Left ventricle myocardium inferior (tissue), 1 donor: ENCODE results near the gene KRT79. TPM values are rescaled to one million over a fixed set of nuclear protein-coding genes. Genes with fewer than 3 reads are reported as not detected.
A peak's percentile ranks its signal among the peaks of the same experiment; 100 is the strongest.

Source experiments
- DNase-seq: peaks from one replicate; pipeline ENCODE4 v3.0.0-alpha.2; 2020
- H3K27ac ChIP-seq: fragments of 200-600 bp; replicated peaks from 2 replicates; pipeline ENCODE4 v1.8.0; 2021
- H3K27me3 ChIP-seq: fragments of 200-600 bp; 2 replicates; pipeline ENCODE4 v1.8.0; 2021; ENCODE audit warnings: low read depth
- H3K36me3 ChIP-seq: fragments of 200-600 bp; 2 replicates; pipeline ENCODE4 v1.8.0; 2021
- H3K4me1 ChIP-seq: fragments of 200-600 bp; 2 replicates; pipeline ENCODE4 v1.8.0; 2021
- H3K4me3 ChIP-seq: fragments of 200-600 bp; 2 replicates; pipeline ENCODE4 v1.8.0; 2021; ENCODE audit warnings: mild to moderate bottlenecking, moderate library complexity
- H3K9me3 ChIP-seq: fragments of 200-600 bp; replicated peaks from 2 replicates; pipeline ENCODE4 v1.8.0; 2021
- intact Hi-C: fragments of 100-400 bp; cut with micrococcal nuclease; formaldehyde crosslinking; loops from one replicate; pipeline ENCODE4 v1.11.0; 2022
- total RNA-seq: library from RNA; stranded (reverse); fragmentation: NEBNext Ultra II Directional; extraction: Animal tissue kit (Norgen Biotek cat#: 25700); gene quantifications from one replicate; pipeline ENCODE4 v1.2.1, GENCODE V29; 2021
- TF ChIP-seq, protein P1 (sequence below): fragments of 200-600 bp; IDR thresholded peaks from 2 replicates; pipeline ENCODE4 v1.8.0; 2021; ENCODE audit warnings: antibody characterized with exemption, mild to moderate bottlenecking, borderline replicate concordance
- donor health status: DM: no; HTN: yes; CAD: no; lungs with severe emphysema.

The KRT79 gene
- total RNA-seq, 1 donor from 2014 or later, result not detected

DNA sequence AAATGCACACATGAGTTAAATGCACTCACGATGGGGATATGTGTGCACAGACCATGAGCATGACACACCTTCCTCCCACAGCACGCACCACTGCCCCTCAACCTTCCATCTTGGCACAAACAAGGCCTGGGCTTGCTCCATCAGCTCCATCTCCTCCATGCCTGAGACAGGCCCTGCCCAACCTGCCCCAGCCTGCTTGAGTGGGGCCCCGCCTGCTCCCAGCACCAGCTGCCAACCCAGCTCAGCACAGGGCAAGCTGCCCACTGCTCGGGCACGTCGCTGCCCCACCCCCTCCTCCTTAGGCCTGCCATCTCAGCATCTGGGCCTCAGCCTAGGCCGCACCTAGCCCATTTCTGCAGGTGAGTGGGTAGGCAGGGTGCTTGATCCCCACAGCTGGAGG is 42.3 kb upstream of the KRT79 start:
- Histone ChIP-seq H3K9me3 (no peaks in the 10 kb centered on the region), H3K27me3 (peaks cover 7% of the 10 kb centered on the region), H3K4me1 (peaks cover 45% of the 10 kb centered on the region), H3K4me3 (no peak overlapping the region), H3K27ac (no peak overlapping the region), H3K36me3 (no peaks in the 10 kb centered on the region)
- intact Hi-C loops, result no loop called here
- DNase-seq, result peak; percentile 42
- TF ChIP-seq, protein P1, sequence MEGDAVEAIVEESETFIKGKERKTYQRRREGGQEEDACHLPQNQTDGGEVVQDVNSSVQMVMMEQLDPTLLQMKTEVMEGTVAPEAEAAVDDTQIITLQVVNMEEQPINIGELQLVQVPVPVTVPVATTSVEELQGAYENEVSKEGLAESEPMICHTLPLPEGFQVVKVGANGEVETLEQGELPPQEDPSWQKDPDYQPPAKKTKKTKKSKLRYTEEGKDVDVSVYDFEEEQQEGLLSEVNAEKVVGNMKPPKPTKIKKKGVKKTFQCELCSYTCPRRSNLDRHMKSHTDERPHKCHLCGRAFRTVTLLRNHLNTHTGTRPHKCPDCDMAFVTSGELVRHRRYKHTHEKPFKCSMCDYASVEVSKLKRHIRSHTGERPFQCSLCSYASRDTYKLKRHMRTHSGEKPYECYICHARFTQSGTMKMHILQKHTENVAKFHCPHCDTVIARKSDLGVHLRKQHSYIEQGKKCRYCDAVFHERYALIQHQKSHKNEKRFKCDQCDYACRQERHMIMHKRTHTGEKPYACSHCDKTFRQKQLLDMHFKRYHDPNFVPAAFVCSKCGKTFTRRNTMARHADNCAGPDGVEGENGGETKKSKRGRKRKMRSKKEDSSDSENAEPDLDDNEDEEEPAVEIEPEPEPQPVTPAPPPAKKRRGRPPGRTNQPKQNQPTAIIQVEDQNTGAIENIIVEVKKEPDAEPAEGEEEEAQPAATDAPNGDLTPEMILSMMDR, result no peak

DNA sequence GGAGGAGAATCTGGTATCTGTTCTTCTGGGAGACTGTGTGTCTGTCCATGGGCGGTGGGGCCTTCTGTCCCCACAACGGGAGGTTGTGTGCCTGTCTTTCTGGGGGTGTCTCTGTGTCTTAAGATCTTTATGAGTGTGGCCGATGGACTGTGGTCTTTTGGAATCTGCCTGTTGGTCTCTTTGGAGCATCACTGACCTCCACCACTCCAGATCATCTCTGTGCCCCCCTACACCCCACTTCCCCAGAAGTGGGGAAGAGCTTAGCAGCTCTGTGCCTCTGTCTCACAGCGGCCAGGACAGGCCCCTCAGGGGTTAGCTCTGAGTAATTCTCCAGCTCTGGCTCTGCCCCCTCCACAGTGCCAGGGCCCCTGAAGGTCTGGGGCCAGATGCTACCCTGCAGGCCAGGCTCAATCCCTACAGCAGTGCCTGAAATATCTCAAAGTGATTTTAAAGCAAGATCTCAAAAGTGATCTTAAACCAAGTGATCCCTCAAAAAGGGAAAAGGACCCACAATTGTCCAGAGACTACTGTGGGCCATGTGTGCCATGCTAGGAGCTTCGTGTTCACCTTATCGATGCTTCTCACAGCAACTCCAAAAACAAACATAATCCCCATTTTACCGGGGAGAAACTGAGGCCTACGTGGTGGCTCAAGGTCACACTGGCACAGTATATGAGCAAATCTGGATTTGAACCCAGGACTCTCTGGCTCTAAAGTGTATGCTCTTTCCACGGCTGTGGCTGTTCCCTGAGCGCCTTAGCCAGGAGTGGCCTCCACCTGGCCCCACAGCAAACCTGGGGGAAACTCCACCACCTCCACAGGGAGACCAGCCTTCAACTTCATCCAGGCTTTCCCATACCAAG is 40.7 kb upstream of the KRT79 start:
- TF ChIP-seq, protein P1, result no peak
- H3K27me3 ChIP-seq, result no peaks in the 10 kb centered on the region
- peak overlapping the region; percentile 69 for H3K4me3 ChIP-seq
- intact Hi-C loops, result loop anchor here (5.0 kb wide), 1 partner anchor 503 kb away; no protein-coding TSS in a partner anchor
- H3K27ac ChIP-seq, result peak overlapping the region; percentile 80
- H3K36me3 ChIP-seq, result no peaks in the 10 kb centered on the region
- H3K4me1 ChIP-seq, result peaks cover 52% of the 10 kb centered on the region
- no peak for DNase-seq
- H3K9me3 ChIP-seq, result no peaks in the 10 kb centered on the region

DNA sequence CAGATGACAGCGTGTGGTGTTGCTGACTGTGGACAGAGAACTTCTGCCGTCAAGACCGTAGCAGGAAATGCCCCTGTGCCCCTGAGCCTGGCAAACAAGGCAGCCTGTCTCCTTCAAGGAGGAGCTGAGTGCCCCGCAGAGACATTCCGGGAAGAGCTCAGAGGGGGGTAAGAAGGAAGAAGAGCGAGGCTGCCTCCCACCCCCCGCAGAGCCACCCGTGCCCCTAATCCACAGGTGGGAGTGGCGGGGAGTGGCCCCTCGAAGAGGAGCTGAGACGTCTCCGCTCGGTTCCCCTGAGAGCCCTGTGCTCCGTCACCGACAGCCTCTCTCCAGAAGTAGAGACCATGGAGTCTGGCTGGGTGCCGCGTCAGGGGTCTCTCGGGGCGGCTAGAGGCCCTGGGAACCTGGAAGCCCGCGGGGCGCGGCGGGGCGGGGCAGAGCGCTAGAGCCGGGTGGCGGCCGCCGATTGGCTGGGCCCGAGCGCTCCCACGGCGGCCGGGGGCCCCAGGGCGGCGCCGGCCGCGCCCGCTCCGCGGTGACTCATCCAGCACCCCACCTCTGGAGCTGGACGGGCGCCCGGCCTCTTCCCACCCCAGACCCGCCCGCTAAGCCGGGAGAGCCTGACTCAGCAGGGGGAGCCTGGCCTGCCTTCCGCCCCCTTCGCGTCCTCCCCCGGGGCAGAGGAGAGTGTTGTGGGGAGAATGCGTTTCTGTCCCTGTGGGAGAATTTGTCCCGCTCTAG is 39.9 kb upstream of the KRT79 start:
- Histone ChIP-seq H3K4me1 (peaks cover 44% of the 10 kb centered on the region), H3K4me3 (peak overlapping the region; percentile 69)
- intact Hi-C loops, result loop anchor here (5.0 kb wide), 1 partner anchor 502 kb away; no protein-coding TSS in a partner anchor

DNA sequence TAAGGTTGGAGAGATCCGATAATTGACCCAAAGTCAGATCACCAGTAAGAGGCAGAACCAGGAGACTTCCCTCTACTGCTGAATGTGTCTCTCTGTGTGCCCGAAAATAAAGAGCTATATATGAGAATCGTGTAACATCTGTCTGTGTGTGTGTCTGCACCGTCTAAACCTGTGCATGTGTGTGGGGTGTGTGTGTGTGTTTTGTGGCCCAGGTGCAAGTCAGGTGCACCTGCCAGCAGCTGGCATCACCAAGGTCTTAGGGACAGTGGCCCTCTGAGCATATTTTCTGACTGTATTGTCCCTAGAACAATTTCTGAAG is 39.4 kb upstream of the KRT79 start:
- H3K27ac ChIP-seq, result peak overlapping the region; percentile 80
- no peaks in the 10 kb centered on the region for H3K27me3 ChIP-seq
- H3K4me3 ChIP-seq, result peak overlapping the region; percentile 69
- intact Hi-C loops, result loop anchor here (5.0 kb wide), 1 partner anchor 501 kb away; no protein-coding TSS in a partner anchor
- no peaks in the 10 kb centered on the region for H3K36me3 ChIP-seq
- H3K4me1 ChIP-seq, result peaks cover 40% of the 10 kb centered on the region
- no peaks in the 10 kb centered on the region for H3K9me3 ChIP-seq
- TF ChIP-seq, protein P1, result no peak
- DNase-seq, result no peak

More for the DNA sequence above, 39.9 kb upstream of the KRT79 start:
- no peaks in the 10 kb centered on the region for H3K27me3 ChIP-seq
- TF ChIP-seq, protein P1, result no peak
- H3K27ac ChIP-seq, result peak overlapping the region; percentile 80
- H3K36me3 ChIP-seq, result no peaks in the 10 kb centered on the region
- no peaks in the 10 kb centered on the region for H3K9me3 ChIP-seq
- DNase-seq, result peak; percentile 86

DNA sequence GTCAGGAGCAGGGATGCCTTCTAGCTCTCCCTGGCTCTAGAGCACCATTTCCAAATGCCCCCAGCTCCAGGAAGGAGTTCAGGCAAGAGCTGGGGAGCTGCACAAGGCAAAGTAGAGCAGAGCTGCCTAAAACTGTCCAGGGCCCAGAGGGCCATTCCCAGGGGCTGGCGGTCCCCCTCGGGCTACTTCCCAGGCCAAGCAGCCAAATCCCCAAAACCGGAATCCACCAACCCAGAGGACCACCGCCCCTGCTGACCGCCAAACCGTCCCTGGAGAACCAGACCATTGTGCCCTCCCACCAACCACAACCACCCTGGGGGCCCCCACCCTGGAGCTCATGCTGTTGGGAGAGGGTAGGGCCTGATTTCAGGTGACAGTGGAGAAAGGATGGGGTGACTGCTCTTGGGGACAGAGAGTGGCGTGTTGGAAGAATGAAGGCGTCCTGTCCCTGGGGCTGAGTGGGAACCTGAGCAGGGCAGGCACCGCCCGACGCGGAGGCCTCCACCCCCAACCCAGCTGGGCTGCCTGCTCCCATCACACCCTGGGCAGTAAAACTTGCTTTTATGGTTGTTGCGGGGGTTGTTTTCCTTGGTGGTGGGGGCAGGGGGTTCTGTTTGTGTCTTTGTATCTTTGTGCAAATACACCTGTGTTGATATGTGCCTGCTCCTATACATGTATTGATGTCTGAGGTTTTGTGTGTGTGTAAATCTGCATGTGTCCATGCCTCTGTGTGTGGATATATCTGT is 38.7 kb upstream of the KRT79 start:
- H3K27me3 ChIP-seq, result no peaks in the 10 kb centered on the region
- peaks cover 40% of the 10 kb centered on the region for H3K4me1 ChIP-seq
- H3K36me3 ChIP-seq, result no peaks in the 10 kb centered on the region
- peak overlapping the region; percentile 56 for H3K27ac ChIP-seq
- DNase-seq, result no peak
- no peaks in the 10 kb centered on the region for H3K9me3 ChIP-seq
- intact Hi-C loops, result loop anchor here (5.0 kb wide), 1 partner anchor 501 kb away; no protein-coding TSS in a partner anchor
- TF ChIP-seq, protein P1, result no peak
- H3K4me3 ChIP-seq, result no peak overlapping the region
